Activated T-cell treated with anti-CD3 and anti-CD28 coated beads for 48 hours (primary cell): ENCODE measurements around the gene MCF2L2.

Experiments
- DNase-seq: peaks from one replicate; pipeline ENCODE4 v3.0.0-alpha.2; 2020; ENCODE audit warnings: low read depth

MCF2L2 gene

GRCh38 chr3:183396662-183397391 lies 31.6 kb downstream of the MCF2L2 start:
- DNase-seq = no peak

DNA sequence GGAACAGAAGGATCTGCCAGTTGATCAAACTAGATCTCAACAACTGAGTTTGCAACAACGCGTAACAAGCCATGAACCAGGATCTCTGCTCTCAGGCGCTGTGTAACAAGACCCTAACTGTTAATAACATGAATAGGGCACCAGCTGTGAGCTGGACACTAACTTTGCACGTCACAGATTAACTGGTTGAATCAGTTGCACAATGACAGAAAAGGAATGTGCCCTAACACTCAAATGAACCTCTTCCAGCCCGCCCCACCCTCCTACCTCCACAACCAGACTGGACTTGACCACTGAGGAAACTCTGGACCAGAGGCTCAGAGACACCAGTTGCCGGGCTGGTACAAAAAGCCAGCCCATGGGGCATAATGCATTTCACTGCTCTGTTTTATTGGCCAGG lies 34.3 kb downstream of the MCF2L2 start:
- no peak for DNase-seq

- DNase-seq = no peak
Measured at GRCh38 chr3:183393625-183394024, 34.8 kb downstream of the MCF2L2 start.

GRCh38 chr3:183392186-183393034 lies 36.0 kb downstream of the MCF2L2 start:
- no peak for DNase-seq

DNA sequence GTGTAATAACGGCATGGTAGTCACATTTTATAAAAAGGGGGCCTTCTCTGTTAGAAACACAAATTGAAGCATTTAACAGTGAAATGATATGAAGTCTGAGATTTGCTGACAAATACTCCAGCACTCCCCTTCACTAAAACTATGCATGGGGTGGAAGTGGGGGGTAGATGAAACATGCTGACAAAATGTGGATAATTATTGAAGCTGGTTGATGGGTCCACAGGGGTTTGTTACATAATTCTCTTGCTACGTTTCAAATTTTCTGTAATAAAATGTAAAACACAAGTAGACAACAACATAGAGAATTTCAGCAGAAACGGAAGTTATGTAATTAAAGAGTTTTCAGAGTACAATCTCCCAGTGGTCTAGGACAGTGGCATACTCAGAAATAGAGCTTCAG lies 37.0 kb downstream of the MCF2L2 start:
- DNase-seq = no peak

DNA sequence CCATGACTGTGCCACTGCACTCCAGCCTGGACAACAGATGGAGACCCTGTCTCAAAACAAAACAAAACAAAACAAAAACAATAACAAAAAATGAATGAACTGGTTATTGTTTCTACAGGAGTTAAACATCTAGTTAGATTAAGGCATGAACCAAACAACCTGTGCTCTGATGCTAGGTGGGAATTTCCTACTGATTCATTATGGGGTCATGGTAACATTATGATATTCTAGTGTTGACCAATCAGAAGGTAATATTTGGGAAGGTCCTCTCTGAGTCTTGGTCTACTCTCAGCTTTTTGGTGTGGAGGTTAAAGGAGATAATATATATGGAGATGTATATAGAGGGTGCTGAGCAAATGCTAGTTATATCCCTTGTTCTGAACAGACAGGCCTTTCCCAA lies 37.6 kb downstream of the MCF2L2 start:
- DNase-seq = no peak

DNA sequence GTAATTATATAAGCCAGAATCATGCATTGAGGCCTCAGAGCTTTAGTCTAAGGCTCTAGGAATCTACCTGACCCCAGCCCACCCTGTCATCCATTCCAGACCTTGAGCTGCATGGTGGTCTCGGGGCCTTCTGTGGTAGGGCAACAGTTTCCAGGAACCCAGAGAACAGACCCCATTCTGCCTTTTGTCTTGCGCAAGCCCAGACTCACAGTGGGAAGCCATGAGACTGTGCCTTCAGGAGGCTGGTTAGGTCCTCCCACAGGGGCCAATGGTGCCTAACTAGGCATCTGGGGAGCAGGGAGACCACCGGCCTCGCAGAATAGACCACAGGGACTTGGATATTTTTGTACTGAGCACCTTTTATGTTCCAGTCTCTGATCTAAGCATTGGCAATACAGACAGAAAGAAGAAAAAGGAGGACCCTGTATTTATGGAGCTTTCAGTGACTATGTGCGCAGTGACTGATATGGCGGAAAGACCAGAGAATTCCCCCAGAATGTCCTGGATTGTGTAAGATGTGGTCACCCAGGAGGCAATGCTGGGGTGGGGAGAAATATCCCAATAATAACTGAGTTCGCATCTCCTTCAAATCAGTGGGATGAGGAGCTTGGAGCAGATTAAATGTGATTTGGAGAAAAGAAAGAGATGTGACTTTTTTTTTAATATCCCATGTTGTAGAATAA lies 40.1 kb downstream of the MCF2L2 start:
- no peak for DNase-seq

GRCh38 chr3:183387797-183388196 lies 40.6 kb downstream of the MCF2L2 start:
- DNase-seq = no peak

DNA sequence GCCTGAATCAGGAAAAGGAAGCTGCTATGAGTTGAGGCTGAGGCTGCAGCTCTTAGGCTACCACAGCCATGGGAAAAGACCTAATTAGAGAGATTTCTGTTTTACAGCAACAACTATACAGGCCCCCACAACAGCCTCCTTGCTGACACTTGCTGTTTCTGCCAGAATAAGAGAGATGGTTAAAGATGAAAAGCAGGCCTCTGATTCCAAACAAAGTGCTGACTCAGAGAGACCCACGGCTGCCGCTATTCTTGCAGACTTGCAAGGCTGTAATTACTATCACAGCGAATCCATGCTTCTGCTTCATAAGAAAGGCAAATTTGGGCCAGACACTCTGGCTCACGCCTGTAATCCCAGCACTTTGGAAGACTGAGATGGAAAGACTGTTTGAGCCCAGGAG lies 41.8 kb downstream of the MCF2L2 start:
- DNase-seq = no peak

- DNase-seq = peak; percentile 28
Measured at GRCh38 chr3:183385698-183386613, 42.5 kb downstream of the MCF2L2 start.

- no peak for DNase-seq
Measured at GRCh38 chr3:183381673-183382072, 46.7 kb downstream of the MCF2L2 start.

- DNase-seq = no peak
Measured at GRCh38 chr3:183381179-183381578, 47.2 kb downstream of the MCF2L2 start.

GRCh38 chr3:183378951-183379350 lies 49.5 kb downstream of the MCF2L2 start:
- no peak for DNase-seq

GRCh38 chr3:183378545-183378944 lies 49.9 kb downstream of the MCF2L2 start:
- DNase-seq = no peak

- no peak for DNase-seq
Measured at GRCh38 chr3:183378008-183378407, 50.4 kb downstream of the MCF2L2 start.

GRCh38 chr3:183377307-183377959 lies 51.0 kb downstream of the MCF2L2 start:
- DNase-seq = peak; percentile 21

GRCh38 chr3:183375787-183376186 lies 52.6 kb downstream of the MCF2L2 start:
- DNase-seq = no peak

- DNase-seq = no peak
Measured at GRCh38 chr3:183375337-183375736, 53.1 kb downstream of the MCF2L2 start.

GRCh38 chr3:183372911-183373310 lies 55.5 kb downstream of the MCF2L2 start:
- DNase-seq = no peak

- peak; percentile 15 for DNase-seq
Measured at GRCh38 chr3:183371600-183371968, 56.8 kb downstream of the MCF2L2 start.

DNA sequence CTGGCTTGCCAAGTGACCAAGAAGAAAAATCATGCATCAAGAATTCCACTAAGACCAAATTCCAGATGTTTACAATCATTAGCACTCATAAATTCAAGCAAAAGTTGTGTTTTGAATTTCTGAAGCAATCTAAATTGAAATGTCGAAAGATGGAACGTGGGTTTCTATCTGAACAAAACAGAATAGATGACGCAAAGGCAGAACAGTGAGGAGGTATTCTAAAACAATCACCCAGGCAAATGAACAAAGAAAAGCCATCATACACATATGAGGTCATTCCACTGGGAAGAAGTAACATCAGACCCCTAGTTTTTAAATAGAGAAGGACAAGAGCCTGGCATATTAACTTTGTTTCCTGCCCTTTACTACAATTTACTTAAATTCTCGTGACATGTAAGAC lies 58.0 kb downstream of the MCF2L2 start:
- no peak for DNase-seq
